Coronary artery (tissue), 2 donors: ENCODE data around the gene GJE1.

Source experiments
- DNase-seq: peaks from one replicate; pipeline ENCODE4 v3.0.0-alpha.2; 2017; ENCODE audit warnings: low spot score
- H3K27ac ChIP-seq, 2 donors: fragments of 200-600 bp; sonication (generic); one replicate each; pipeline ENCODE4 v1.5.1; 2016 to 2019
- H3K4me3 ChIP-seq: fragments of 200-600 bp; sonication (generic); 2 replicates; pipeline ENCODE4 v1.5.1; 2016; ENCODE audit warnings: mild to moderate bottlenecking, moderate library complexity
- TF ChIP-seq, protein P1 (sequence below): fragments of 200-600 bp; sonication (generic); IDR thresholded peaks from one replicate; pipeline ENCODE4 v1.5.1; 2019; ENCODE audit warnings: antibody characterized with exemption

Gene GJE1

GRCh38 chr6:142182004-142182403 lies 49.3 kb downstream of the GJE1 start:
- TF ChIP-seq, protein P1, sequence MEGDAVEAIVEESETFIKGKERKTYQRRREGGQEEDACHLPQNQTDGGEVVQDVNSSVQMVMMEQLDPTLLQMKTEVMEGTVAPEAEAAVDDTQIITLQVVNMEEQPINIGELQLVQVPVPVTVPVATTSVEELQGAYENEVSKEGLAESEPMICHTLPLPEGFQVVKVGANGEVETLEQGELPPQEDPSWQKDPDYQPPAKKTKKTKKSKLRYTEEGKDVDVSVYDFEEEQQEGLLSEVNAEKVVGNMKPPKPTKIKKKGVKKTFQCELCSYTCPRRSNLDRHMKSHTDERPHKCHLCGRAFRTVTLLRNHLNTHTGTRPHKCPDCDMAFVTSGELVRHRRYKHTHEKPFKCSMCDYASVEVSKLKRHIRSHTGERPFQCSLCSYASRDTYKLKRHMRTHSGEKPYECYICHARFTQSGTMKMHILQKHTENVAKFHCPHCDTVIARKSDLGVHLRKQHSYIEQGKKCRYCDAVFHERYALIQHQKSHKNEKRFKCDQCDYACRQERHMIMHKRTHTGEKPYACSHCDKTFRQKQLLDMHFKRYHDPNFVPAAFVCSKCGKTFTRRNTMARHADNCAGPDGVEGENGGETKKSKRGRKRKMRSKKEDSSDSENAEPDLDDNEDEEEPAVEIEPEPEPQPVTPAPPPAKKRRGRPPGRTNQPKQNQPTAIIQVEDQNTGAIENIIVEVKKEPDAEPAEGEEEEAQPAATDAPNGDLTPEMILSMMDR, result no peak
- Histone ChIP-seq H3K27ac (no peak overlapping the region), H3K4me3 (no peak overlapping the region)
- no peak for DNase-seq

DNA sequence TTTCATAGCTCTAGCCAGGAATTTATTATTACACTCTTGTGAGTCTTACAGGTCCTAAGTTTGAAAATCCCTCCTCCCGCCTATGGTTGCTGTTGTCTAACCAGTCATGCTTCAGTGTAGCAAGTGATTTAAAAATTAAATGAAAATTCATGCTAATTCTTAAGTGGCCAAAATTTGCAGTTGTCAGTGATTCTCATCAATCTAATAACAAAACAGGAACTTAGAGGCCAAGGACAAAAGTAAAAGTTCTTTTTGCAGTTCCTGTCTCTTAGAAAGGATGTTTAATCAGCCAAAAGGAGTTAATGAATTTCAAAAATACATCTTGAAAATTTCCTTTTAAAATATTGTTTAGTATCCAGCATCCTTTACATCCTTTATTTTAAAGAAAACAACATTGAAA lies 50.6 kb downstream of the GJE1 start:
- Histone ChIP-seq H3K4me3 (no peak overlapping the region), H3K27ac (no peak overlapping the region)
- TF ChIP-seq, protein P1, result no peak
- no peak for DNase-seq

DNA sequence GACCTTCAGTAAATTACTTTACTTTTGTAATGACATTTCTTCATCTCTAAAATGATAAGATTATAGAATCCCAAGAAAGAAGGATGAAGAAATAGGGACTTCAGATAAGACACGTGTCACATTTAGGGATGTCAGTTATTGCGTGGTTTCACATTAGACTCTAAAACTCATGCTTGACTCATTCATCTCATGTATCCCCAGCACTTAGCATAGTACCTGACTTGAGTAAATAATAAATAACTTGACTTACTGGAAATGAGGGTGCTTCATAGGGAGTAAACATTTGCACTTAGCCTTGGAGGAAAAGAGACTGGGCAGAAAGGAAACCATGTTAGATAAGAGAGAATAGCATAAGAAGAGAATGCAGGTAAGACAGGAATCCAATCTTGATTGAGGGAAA lies 51.6 kb downstream of the GJE1 start:
- Histone ChIP-seq H3K4me3 (no peak overlapping the region), H3K27ac (no peak overlapping the region)
- TF ChIP-seq, protein P1, result no peak
- DNase-seq, result no peak
